Adrenal gland (tissue), 12 donors: ENCODE results near the gene SLC28A1. TPM values are rescaled to one million over a fixed set of nuclear protein-coding genes. Genes with fewer than 3 reads are reported as not detected.

Experiments
- DNase-seq, 7 donors: peaks; one replicate each; pipeline ENCODE4 v3.0.0-alpha.2; 2019 to 2020
- H3K27ac ChIP-seq, 5 donors: fragments of 200-600 bp; sonication (generic) in 4 of 5; 1 replicate in 3 of 5; 2 replicates in 2 of 5; pipeline versions ENCODE4 v1.5.1 to v1.8.0; 2016 to 2020; ENCODE audit warnings: mild to moderate bottlenecking in 1 of 5
- H3K27me3 ChIP-seq: fragments of 200-600 bp; 2 replicates; pipeline ENCODE4 v1.8.0; 2021
- H3K36me3 ChIP-seq, 2 donors: fragments of 200-600 bp; replicated peaks in 1 of 2; 1 replicate in 1 of 2; 2 replicates in 1 of 2; pipeline versions ENCODE4 v1.5.1 to v1.8.0; 2018 to 2022
- H3K4me1 ChIP-seq, 2 donors: fragments of 200-600 bp; replicated peaks in 1 of 2; 1 replicate in 1 of 2; 2 replicates in 1 of 2; pipeline versions ENCODE4 v1.5.1 to v1.8.0; 2018 to 2021
- H3K4me3 ChIP-seq, 4 donors: fragments of 200-600 bp; sonication (generic) in 3 of 4; one replicate each; pipeline ENCODE4 v1.5.1; 2016 to 2018
- H3K9me3 ChIP-seq, 3 donors: fragments of 200-600 bp; sonication (generic) in 1 of 3; replicated peaks in 1 of 3; 1 replicate in 2 of 3; 2 replicates in 1 of 3; pipeline versions ENCODE4 v1.5.1 to v1.8.0; 2016 to 2021
- CTCF ChIP-seq, 6 experiments: fragments of 450-650 bp in 4 of 6; fragments of 200-600 bp in 2 of 6; sonication (generic) in 1 of 6; IDR thresholded peaks; 1 replicate in 5 of 6; 2 replicates in 1 of 6; pipeline versions ENCODE4 v1.5.1 to v1.8.0; 2016 to 2021; ENCODE audit warnings: antibody characterized with exemption in 6 of 6, mild to moderate bottlenecking in 2 of 6, moderate library complexity in 1 of 6
- POLR2A ChIP-seq, 2 donors: fragments of 450-650 bp; IDR thresholded peaks; one replicate each; pipeline ENCODE4 v1.6.1; 2017; ENCODE audit warnings: antibody characterized with exemption in 2 of 2, mild to moderate bottlenecking in 2 of 2, moderate library complexity in 1 of 2
- WGBS, 4 donors: extraction: QIAGEN DNeasy Blood & Tissue Kit in 2 of 4; methylation state at CpG; one replicate each; pipeline versions ENCODE4 v1.1.5 to v1.1.7; 2013 to 2017; 5-methylcytosine and 5-hydroxymethylcytosine counted together
- intact Hi-C, 2 donors: fragments of 100-400 bp; cut with DNase I; formaldehyde crosslinking; loops; one replicate each; pipeline versions ENCODE4 v1.14.1 to v1.15.0; 2022 to 2023
- polyA plus RNA-seq, 3 donors: library from polyadenylated mRNA; stranded (reverse); fragments of 200-250 nt in 2 of 3; fragments of 350-450 nt in 1 of 3; fragmentation: Illumina TruSeq in 1 of 3; extraction: RNeasy Lipid Tissue Mini Kit (QIAGEN cat#74804) in 1 of 3; gene quantifications; one replicate each; pipeline ENCODE4 v1.2.3, GENCODE V29; 2013 to 2014
- total RNA-seq, 9 donors: library from RNA; depleted of rRNA in 4 of 9; stranded (reverse); fragments of >200 nt in 4 of 9; fragments of 120-200 nt in 1 of 9; fragmentation: NEBNext Ultra II Directional in 1 of 9; extraction: Animal tissue kit (Norgen Biotek cat#: 25700) in 1 of 9; gene quantifications; one replicate each; pipeline versions ENCODE4 v1.1.0 to v1.2.4, GENCODE V29; 2013 to 2023
- donor health status: healthy with polysubstance abuse.
- donor health status: Bipolar disorder and iron deficiency.
- donor health status: DM: yes; HTN: yes; CAD: no.
- donor health status: DM: no; HTN: no; CAD: no.
- donor health status: DM: no; HTN: no; CAD: no.
- donor health status: DM: yes; HTN: yes; CAD: no.

SLC28A1 gene
- total and polyA plus RNA-seq, 12 donors: 0.03 to 0.19 (median 0.11) TPM; not detected in 4

- H3K27me3 ChIP-seq: no peaks in the 10 kb centered on the region
Observed at GRCh38 chr15:84901540-84901939, 17.1 kb downstream of the SLC28A1 start.

DNA sequence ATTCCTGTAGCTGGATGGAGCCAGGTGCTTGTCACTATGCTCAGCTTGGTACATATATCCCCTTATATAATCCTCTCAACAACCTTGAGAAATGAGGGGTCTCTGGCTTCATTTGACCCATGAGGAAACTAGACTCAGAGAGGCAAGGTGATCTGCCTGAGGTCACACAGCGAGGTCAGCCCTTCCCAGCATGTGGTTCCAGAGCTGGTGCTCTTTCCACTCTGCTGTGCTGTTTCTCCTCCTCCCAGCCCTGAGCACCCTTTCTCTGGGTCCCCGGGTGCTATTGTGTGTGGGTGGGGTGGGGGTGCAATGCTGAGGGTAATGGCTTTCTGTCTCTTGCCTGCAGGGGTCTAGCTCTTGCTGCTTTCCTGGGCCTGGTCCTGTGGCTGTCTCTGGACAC, 19.3 kb downstream of the SLC28A1 start:
- Histone ChIP-seq H3K36me3 (no peaks in the 10 kb centered on the region), H3K4me3 (no peak overlapping the region), H3K9me3 (peaks cover 0 to 5% (median 0%) of the 10 kb centered on the region in 3 donors), H3K27me3 (no peaks in the 10 kb centered on the region), H3K4me1 (peaks cover 11 to 18% of the 10 kb centered on the region in 2 donors), H3K27ac (no peak overlapping the region)
- intact Hi-C loops: no loop called here
- TF ChIP-seq CTCF (IDR thresholded peaks at IDR 0.05) (no peak), POLR2A (IDR thresholded peaks at IDR 0.05) (no peak)
- DNase-seq: no peak
- 92 to 100% (median 95%) methylated on average over 1 to 2 of the region's 2 CpGs; no CpG with 5 or more reads in 1 of the 4 donors for WGBS, 4 donors

More at GRCh38 chr15:84901540-84901939, 17.1 kb downstream of the SLC28A1 start:
- peaks cover 0 to 5% (median 0%) of the 10 kb centered on the region in 3 donors for H3K9me3 ChIP-seq
- no peak overlapping the region for H3K27ac ChIP-seq
- TF ChIP-seq POLR2A (IDR thresholded peaks at IDR 0.05) (no peak), CTCF (IDR thresholded peaks at IDR 0.05) (no peak)
- H3K36me3 ChIP-seq: no peaks in the 10 kb centered on the region
- 96 to 99% (median 98%) methylated on average over 2 of the region's 2 CpGs for WGBS, 4 donors
- no peak for DNase-seq
- H3K4me3 ChIP-seq: no peak overlapping the region
- no peaks in the 10 kb centered on the region for H3K4me1 ChIP-seq
- intact Hi-C loops: no loop called here

GRCh38 chr15:84904419-84904818, 20.0 kb downstream of the SLC28A1 start:
- TF ChIP-seq POLR2A (IDR thresholded peaks at IDR 0.05) (no peak), CTCF (IDR thresholded peaks at IDR 0.05) (no peak)
- Histone ChIP-seq H3K27ac (peak overlapping the region in 2 of 5 donors; percentile 17 to 41), H3K9me3 (peaks cover 0 to 5% (median 0%) of the 10 kb centered on the region in 3 donors), H3K36me3 (no peaks in the 10 kb centered on the region), H3K4me3 (no peak overlapping the region), H3K27me3 (no peaks in the 10 kb centered on the region), H3K4me1 (peaks cover 11 to 19% of the 10 kb centered on the region in 2 donors)
- intact Hi-C loops: no loop called here
- 66 to 100% (median 79%) methylated on average over 2 of the region's 2 CpGs for WGBS, 4 donors
- DNase-seq: no peak

DNA sequence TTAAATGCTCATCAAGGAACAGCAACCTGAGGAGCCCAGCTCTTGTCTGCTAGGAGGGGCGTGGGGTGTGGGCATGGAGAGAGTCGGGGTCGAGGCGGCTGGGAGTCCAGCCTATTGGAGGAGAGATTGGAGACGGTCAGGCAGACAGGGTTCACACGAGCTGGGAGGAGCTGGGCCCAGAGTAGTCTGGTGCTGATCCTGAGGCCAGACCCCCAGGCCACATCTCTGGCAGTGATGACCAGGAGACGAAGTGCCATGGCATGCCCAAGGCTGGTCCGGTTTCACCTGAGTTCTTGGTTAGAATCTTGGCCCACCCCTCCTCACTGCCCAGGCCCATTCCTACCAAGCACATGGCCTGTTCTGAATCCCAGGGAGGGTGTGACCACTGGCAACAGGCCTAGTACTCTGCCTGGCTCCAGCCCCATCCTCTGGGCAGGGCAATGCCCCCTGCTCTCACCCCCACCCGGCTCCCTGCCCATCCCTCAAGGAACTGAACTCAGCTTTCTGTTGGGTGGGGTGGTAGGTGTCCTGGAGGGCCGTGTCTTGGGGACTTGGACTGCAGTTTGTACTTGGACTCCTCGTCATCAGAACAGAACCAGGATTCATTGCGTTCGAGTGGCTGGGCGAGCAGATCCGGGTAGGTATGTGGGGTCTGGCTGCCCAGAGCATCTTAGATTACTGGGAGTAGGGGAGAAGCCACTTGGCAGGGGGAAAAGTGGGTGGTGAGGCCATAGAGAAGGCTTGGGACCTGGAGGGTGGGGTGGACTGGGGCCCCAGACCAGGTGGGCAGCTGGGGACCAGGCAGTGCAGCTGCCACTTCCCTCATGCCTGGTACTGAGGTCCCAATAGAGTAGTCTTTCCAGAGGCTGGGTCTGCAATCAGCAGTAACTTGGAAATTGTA, 20.8 kb downstream of the SLC28A1 start:
- WGBS, 4 donors: 93 to 97% (median 93%) methylated on average over 13 to 15 of the region's 15 CpGs
- H3K36me3 ChIP-seq: no peaks in the 10 kb centered on the region
- H3K27me3 ChIP-seq: no peaks in the 10 kb centered on the region
- H3K4me3 ChIP-seq: no peak overlapping the region
- TF ChIP-seq POLR2A (IDR thresholded peaks at IDR 0.05): no peak
- H3K9me3 ChIP-seq: peaks cover 0 to 5% (median 0%) of the 10 kb centered on the region in 3 donors
- intact Hi-C loops: no loop called here
- peak overlapping the region in 2 of 5 donors; percentile 17 to 41 for H3K27ac ChIP-seq
- H3K4me1 ChIP-seq: peaks cover 11 to 19% of the 10 kb centered on the region in 2 donors
- no peak for DNase-seq
